ENCODE data around the gene C2CD4D. TPM values are rescaled to one million over a fixed set of nuclear protein-coding genes. Genes with fewer than 3 reads are reported as not detected.
A peak's percentile ranks its signal among the peaks of the same experiment; 100 is the strongest.

The C2CD4D gene
- total RNA-seq, 2 donors from 2014 or later = not detected

GRCh38 chr1:151841141-151841540 lies 1.5 kb upstream of the C2CD4D start:
- Histone ChIP-seq H3K27me3 (replicated peaks; ENCODE audit: insufficient read depth) (no peaks in the 10 kb centered on the region), H3K36me3 (no peaks in the 10 kb centered on the region), H3K27ac (no peak overlapping the region), H3K9me3 (no peaks in the 10 kb centered on the region), H3K4me3 (no peak overlapping the region), H3K4me1 (ENCODE audit: control insufficient read depth in 1 of 2, low read depth in 2 of 2) (peaks cover 14 to 30% of the 10 kb centered on the region in 2 donors)
- no peak for ATAC-seq (ENCODE audit: insufficient number of reproducible peaks, low FRiP score, low read depth)
- no peak for TF ChIP-seq CTCF (IDR thresholded peaks at IDR 0.05)
- no peak for DNase-seq (ENCODE audit: low spot score)

- ATAC-seq (ENCODE audit: insufficient number of reproducible peaks, low FRiP score, low read depth) (no peak), DNase-seq (ENCODE audit: low spot score) (no peak)
- Histone ChIP-seq H3K27ac (no peak overlapping the region), H3K4me1 (ENCODE audit: control insufficient read depth in 1 of 2, low read depth in 2 of 2) (peaks cover 14 to 30% of the 10 kb centered on the region in 2 donors), H3K9me3 (no peaks in the 10 kb centered on the region), H3K36me3 (no peaks in the 10 kb centered on the region), H3K4me3 (no peak overlapping the region), H3K27me3 (replicated peaks; ENCODE audit: insufficient read depth) (no peaks in the 10 kb centered on the region)
- TF ChIP-seq CTCF (IDR thresholded peaks at IDR 0.05) = no peak
These were observed 801 bp upstream of the C2CD4D start for GRCh38 chr1:151840421-151840820.

GRCh38 chr1:151839082-151839412 lies 573 bp downstream of the C2CD4D start:
- Histone ChIP-seq H3K9me3 (no peaks in the 10 kb centered on the region), H3K4me3 (peak overlapping the region; percentile 77), H3K36me3 (no peaks in the 10 kb centered on the region), H3K27ac (no peak overlapping the region), H3K27me3 (replicated peaks; ENCODE audit: insufficient read depth) (no peaks in the 10 kb centered on the region), H3K4me1 (ENCODE audit: control insufficient read depth in 1 of 2, low read depth in 2 of 2) (peaks cover 14 to 30% of the 10 kb centered on the region in 2 donors)
- TF ChIP-seq CTCF (IDR thresholded peaks at IDR 0.05) = no peak
- ATAC-seq (ENCODE audit: insufficient number of reproducible peaks, low FRiP score, low read depth) (no peak), DNase-seq (ENCODE audit: low spot score) (no peak)

- Histone ChIP-seq H3K4me3 (peak overlapping the region; percentile 77), H3K36me3 (no peaks in the 10 kb centered on the region), H3K9me3 (no peaks in the 10 kb centered on the region), H3K4me1 (ENCODE audit: control insufficient read depth in 1 of 2, low read depth in 2 of 2) (peaks cover 14 to 30% of the 10 kb centered on the region in 2 donors), H3K27ac (no peak overlapping the region), H3K27me3 (replicated peaks; ENCODE audit: insufficient read depth) (no peaks in the 10 kb centered on the region)
- DNase-seq (ENCODE audit: low spot score) (no peak), ATAC-seq (ENCODE audit: insufficient number of reproducible peaks, low FRiP score, low read depth) (no peak)
- TF ChIP-seq CTCF (IDR thresholded peaks at IDR 0.05) = no peak
These were observed 1.2 kb downstream of the C2CD4D start for GRCh38 chr1:151838222-151839081.

- ATAC-seq (ENCODE audit: insufficient number of reproducible peaks, low FRiP score, low read depth) (no peak), DNase-seq (ENCODE audit: low spot score) (no peak)
- peaks cover 14 to 30% of the 10 kb centered on the region in 2 donors for H3K4me1 ChIP-seq (ENCODE audit: control insufficient read depth in 1 of 2, low read depth in 2 of 2)
- no peaks in the 10 kb centered on the region for H3K27me3 ChIP-seq (replicated peaks; ENCODE audit: insufficient read depth)
- no peak overlapping the region for H3K27ac ChIP-seq
- peak overlapping the region; percentile 77 for H3K4me3 ChIP-seq
- H3K36me3 ChIP-seq = no peaks in the 10 kb centered on the region
- no peak for TF ChIP-seq CTCF (IDR thresholded peaks at IDR 0.05)
- no peaks in the 10 kb centered on the region for H3K9me3 ChIP-seq
These were observed 1.8 kb downstream of the C2CD4D start for GRCh38 chr1:151837884-151838221.
